ENCODE data around the gene KIF22.

- TF ChIP-seq EZH2phosphoT487 (conservative IDR thresholded peaks at IDR 0.05; ENCODE audit: low read length): no peak
- TF ChIP-seq CTCF (IDR thresholded peaks at IDR 0.05; ENCODE audit: insufficient read depth, low read length, poor library complexity, severe bottlenecking): no peak
These were observed 49.3 kb downstream of the KIF22 start for GRCh38 chr16:29839822-29840221.

All from SU-DHL-6 (cell line).